Thyroid gland (tissue), 4 donors: Measurements from ENCODE around the gene GMEB2.

Experiments used
- CTCF ChIP-seq, 6 experiments: fragments of 200-600 bp in 3 of 6; fragments of 450-650 bp in 3 of 6; sonication (generic) in 3 of 6; IDR thresholded peaks; one replicate each; pipeline ENCODE4 v1.5.1; 2016 to 2019; ENCODE audit warnings: antibody characterized with exemption in 6 of 6, mild to moderate bottlenecking in 2 of 6, inconsistent platforms in 1 of 6, moderate library complexity in 1 of 6
- POLR2A ChIP-seq, 2 donors: fragments of 450-650 bp; IDR thresholded peaks; one replicate each; pipeline ENCODE4 v1.6.1; 2017; ENCODE audit warnings: antibody characterized with exemption in 2 of 2, mild to moderate bottlenecking in 2 of 2, moderate library complexity in 1 of 2

- TF ChIP-seq CTCF (IDR thresholded peaks at IDR 0.05) (no peak), POLR2A (IDR thresholded peaks at IDR 0.05) (no peak)
Measured at GRCh38 chr20:63658749-63659187, 31.9 kb upstream of the GMEB2 start.
